HS-27A (cell line): ENCODE data around the gene PCNP.
"Not testable (repeated sequence)": the region's sequence is repeated elsewhere in the genome, so short reads cannot be mapped to it uniquely, and the experiment has no call there.

Experiments
- DNase-seq: peaks from one replicate; pipeline ENCODE4 v3.0.0-alpha.2; 2012; ENCODE audit warnings: low read depth, missing footprints

Gene PCNP

DNA sequence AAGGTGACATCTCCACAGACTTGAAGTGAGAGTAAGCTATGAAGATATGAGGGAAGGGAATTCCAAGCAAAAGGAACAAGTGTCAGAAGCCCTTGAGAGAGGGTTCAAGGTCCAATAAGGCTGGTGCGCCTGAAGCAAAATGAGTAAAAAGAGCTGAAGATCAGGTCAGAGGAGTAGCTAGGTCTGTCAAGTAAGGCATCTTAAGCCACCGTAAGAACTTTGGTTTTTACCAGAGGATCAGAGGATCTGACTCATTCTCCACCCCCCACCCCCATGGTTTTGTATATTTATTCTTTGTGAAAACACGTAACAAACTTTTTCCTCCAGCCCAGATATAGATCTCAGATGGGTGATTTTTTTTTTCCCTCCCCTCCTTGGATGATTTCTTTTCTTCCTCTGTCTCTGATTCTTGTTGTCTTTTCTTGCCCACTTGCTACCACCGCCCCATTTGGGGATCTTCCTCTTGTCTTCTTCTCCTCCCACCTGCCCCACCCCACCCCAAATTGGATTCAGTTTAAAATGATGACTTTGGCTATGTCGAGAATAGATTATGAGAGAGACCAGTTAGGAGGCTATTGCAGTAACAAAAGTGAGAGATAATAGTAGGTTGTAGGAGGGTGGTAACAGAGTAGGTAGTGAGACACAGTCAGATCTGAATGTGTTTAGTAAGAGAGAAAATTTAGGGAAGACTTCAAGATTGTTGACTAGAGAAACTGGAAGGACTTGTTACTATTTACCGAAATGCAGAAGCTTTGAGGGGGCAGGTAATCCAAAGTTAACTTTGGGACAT lies 6.3 kb upstream of the PCNP start:
- DNase-seq = no peak

DNA sequence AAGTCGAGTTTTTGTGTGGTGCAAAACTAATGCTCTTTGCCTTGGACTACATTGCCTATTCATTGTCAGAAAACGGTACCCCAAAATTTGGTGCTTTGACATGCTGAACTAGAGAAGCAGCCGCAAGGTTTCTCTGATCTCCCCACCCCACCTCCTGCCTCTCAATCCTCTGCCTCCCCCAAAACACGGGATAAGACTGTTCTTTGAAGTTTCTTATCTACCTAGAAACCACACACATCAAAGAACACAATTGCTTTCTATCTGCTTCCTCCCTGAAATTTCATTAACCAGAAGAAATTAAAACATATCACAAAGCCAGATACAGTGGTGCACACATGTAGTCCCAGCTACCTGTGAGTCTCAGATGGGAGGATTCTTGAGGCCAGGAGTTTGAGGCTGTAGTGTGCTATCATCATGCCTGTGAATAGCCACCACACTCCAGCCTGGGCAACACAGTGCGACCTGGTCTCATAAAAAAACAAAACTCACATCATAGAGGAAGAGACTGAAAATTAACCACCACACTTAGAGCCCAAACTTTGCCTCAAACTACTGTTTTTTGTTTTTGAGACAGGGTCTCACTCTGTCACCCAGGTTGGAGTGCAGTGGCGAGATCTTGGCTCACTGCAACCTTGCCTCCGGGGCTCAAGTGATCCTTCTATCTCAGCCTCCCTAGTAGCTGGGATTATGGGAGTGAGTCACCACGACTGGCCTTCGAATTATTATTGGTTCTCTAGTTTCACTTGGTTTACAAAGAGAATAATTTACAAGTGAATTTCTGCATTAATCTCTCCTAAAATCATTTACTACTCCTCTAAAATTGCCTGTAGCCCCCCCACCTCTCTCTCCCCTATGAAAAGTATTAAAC lies 2.7 kb upstream of the PCNP start:
- DNase-seq = no peak

DNA sequence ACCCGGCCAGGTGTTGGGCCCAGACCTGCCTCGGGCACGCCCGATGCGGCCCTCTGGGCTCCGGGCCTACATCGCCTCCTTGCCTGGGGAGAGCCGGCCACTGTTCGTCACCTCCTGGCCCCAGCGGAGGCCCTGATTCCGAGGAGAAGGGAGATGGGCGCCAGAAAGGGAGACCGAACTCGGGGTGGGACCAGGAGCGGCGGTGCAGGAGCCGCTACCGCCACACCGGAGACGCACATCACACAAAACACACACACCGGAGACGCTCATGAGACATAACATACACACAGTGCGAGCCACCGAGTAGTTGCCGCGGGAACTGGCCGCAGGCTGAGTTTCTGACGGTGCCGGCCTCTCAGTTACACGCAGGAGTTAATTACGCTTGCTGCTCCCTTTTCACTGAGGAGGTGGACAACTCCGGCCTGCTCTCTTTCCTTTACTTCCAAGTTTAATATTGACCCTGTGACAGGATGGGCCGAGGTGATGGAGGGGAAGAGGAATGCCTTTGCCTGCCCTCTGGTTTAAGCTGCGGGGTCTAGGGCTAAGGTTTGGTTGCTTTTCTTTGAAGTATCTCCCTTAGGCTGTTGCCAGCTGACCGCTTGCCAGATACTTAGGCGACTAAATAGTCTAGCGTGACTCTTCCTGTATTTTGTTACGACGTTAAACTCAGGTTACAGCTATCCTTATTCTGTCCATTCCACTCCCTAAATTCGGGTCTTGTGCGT lies 570 bp downstream of the PCNP start:
- DNase-seq = peak; percentile 51

DNA sequence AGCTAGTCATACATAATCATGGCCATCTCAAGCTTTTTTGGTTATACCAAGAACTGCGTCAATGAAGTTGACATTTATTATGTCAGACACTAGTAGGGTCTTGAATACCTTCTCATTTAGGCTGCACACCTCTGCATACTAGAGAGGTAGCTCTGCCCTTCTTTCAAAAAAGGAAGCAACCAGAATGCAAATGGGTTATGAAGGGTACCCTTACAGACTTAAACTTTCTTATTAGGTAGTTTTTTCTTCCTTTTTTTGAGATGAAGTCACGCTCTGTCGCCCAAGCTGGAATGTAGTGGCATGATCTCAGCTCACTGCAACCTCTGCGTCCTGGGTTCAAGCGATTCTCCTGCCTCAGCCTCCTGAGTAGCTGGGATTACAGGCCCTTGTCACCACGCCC lies 3.3 kb downstream of the PCNP start:
- no peak for DNase-seq

DNA sequence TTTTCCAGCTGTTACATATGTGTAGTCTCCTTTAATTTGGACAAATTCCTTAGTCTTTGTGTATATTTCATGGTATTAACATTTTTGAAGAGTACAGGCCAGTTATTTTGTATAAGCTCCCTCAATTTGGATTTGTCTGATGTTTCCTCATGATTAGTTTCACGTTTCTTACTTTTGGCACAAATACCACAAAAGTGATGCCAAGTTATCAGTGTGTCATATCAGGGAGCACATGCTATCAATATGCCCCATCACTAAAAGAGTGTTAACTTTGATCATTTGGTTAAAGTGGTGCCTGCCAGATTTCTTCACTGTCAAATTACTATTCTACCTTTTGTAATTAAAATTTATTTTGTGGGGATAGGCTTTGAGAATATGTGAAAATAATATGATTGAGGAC lies 14.6 kb downstream of the PCNP start:
- no peak for DNase-seq

DNA sequence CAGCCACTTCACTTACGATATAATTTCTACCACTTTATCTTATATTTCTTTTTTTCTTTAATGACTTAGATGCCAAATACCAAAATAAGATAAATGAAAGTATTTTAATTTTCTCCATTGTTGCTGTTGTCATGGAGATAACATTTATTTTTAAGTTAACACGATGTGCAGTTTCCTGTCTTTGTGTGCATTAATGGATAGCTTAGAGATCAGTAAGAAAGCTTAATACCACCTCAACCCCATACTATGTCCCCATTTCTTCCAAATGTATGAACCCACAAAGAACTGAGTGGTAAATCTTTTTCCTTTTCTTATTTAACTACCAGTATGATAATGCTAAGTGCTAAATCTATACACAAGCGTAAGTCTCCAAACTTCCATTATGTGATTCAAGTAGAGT lies 17.1 kb downstream of the PCNP start:
- DNase-seq = no peak

DNA sequence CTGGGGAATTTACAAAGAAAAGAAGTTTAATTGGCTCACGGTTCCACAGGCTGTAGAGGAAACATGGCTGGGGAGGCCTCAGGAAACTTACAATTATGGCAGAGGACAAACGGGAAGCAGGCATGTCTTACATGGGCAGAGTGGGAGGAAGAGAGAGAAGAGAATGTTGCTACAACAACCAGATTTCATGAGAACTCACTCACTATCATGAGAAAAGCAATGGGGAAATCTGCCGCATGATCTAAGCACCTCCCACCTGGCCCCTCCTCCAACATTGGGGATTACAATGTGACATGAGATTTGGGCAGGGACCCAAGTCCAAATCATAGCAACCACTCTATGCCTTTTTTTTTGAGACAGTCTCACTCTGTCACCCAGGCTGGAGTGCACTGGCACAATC lies 28.8 kb downstream of the PCNP start:
- no peak for DNase-seq

DNA sequence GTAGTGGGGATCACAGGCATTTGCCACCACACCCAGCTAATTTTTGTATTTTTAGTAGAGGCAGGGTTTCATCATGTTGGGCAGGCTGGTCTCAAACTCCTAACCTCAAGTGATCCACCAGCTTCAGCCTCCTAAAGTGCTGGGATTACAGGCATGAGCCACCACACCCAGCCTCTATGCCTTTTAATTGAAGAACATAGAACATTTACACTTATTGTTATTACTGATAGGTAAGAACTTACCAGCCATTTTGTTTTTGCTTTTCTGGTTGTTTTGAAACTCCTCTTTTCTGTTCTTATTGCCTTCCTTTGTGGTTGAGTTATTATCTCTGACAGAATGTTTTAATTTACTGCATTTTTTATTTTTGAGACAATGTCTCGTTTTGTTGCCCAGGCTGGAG lies 29.2 kb downstream of the PCNP start:
- no peak for DNase-seq

DNA sequence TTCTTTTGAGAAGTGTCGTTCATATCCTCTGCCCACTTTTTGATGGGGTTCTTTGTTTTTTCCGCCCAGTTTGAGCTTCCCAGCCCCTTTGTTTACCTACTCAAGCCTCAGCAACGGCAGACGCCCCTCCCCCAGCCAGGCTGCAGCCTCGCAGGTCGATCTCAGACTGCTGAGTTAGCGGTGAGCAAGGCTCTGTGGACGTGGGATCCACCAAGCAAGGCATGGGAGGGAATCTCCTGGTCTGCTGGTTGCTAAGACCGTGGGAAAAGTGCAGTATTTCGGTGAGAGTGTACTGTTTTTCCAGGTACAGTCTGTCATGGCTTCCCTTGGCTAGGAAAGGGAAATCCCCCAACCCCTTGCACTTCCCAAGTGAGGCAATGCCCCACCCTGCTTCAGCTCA lies 31.4 kb downstream of the PCNP start:
- DNase-seq = not testable (repeated sequence)

DNA sequence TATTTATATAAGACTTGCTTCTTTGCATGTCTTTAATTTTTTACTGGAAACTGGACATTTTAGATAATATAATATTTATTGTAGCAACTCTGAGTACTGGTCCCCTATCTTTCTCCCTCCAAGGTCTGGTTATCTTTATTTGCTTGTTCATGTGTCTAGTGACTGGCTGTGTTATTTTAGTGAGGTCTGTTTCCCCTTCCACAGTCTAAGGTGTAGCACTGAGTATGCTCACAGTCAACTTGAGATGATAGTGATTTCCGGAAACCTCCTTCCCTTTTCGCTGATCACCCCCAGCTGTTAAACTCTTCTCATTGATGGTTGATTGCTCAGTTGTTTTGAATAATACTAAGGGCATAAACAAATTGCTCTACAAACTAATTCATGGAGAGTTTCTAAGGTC lies 37.0 kb downstream of the PCNP start:
- DNase-seq = no peak

DNA sequence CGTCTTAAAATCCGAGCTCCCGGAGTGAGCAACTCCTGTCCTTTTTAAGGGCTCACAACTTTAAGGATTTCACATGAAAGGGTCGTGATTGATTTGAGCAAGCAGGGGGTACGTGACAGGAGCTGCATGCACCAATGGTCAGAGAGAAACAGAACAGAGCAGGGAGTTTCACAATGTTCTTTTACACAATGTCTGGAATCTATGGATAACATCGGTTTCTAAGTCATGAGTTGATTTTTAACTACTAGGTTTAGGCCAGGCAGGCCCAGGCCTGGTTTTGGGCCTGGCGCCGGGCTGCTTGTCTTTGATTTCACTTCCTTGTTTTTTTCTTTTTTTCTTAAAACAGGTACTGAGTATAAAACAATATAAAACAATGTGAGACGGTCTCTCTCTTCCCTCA lies 39.0 kb downstream of the PCNP start:
- DNase-seq = not testable (repeated sequence)

DNA sequence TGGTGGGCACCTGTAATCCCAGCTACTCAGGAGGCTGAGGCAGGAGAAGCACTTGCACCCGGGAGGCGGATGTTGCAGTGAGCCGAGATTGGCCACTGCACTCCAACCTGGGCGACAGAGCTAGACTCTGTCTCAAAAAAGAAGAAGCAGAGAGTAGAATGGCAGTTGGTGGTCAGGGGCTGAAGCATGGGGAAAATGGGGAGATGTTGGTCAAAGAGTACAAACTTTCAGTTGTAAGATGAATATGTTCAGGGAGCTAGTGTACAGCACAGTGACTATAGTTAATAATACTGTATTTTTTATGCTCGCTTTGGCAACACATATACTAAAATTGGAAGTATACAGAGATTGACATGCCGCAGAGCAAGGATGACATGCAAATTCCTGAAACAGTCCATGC lies 41.5 kb downstream of the PCNP start:
- DNase-seq = no peak

DNA sequence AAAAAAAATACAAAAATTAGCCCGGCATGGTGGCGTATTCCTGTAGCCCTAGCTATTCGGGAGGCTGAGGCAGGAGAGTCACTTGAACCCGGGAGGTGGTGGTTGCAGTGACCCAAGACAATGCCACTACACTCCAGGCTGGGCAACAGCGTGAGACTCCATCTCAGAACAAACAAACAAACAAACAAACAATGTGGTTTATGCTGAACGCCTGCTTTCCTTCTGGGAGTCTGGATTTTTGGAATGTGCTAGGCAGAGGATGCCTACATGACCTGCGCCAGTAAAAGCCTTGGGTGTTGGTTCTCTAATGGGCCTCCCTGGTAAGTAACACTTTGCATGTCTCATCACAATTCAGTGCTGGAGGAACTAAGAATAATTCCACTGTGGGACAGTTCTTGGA lies 43.5 kb downstream of the PCNP start:
- DNase-seq = no peak

DNA sequence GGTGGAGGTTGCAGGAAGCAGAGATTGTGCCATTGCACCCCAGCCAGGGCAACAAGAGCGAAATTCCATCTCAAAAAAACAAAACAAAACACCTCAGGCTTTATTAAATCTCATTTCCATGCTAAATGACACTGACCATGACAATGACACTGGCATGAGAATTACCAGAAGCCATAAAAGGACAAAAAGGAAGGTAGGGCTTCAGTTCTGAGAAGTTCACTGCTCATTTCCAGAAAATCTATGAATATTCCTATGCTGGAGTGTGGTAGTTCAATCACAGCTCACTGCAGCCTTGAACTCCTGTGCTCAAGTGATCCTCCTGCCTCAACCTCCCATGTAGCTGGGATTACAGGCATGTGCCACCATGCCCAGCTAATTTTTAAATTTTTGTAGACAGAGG lies 44.7 kb downstream of the PCNP start:
- DNase-seq = no peak

DNA sequence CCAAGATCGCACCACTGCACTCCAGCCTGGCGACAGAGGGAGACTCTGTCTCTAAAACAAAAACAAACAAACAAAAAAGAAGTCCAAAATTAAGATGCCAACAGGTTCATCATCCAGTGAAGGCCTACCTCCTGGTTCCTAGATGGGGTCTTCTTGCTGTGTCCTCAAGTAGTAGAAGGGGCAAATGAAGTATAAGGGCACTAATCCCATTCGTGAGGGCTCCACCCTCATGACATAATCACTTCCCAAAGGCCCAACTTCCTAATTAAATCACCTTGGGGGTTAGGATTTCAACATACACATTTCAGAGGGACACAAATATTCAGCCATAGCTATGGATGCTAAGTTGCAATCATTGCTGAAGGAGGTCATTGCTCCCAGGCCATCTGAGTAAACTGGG lies 45.8 kb downstream of the PCNP start:
- DNase-seq = no peak

DNA sequence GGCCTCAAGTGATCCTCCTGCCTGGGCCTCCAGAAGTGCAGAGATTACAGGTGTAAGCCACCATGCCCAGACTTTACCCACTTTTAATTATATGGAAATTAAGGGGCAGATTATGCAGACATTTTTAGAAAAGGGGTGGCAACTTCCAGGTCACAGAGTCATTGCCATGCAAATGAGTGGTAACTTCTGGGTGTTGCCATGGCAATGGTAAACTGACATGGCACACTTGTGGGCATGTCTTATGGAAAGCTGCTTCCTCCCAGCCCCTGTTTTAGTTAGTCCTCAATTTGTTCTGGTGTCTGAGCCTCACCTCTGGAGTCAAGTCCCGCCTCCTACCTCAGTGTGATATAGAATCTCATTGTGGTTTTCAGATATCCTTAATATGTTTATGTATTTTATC lies 49.7 kb downstream of the PCNP start:
- DNase-seq = no peak

DNA sequence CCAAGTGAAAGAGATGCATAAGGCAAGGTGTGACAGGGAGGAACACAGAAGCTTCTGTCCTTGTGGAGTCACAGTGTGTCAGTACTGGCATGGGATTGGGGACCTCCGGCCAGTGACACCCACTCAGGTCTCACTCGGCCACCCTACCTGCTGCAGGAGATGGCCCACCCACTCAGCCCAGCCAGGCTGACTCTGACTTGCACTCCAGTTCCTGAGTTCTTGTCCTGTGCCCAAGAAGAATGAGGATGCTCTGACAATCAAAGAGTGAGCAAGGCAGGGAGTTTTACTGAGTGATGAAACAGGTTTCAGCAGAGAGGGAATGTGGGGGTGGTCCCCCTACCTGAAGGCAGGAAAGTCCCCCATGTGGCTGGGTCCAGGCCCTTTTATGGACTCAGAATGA lies 50.9 kb downstream of the PCNP start:
- DNase-seq = no peak

DNA sequence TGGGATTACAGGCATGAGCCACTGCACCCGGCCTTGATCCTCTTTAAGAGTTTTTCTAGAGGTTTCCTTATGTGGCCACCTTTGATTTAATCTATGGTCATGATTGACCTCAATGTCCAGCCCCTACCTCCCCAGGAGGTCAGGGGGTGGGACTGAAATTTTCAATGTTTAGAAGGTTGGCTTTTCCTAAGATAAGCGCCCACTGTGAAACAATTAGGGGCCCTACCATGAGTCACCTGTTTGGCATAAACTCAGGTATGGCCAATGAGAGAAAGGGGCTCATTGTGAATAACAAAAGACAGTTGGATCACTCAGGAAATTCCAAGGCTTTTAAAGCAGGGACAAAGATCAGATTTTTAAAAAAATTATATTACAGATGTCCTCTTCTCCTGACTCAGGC lies 51.9 kb downstream of the PCNP start:
- DNase-seq = no peak

DNA sequence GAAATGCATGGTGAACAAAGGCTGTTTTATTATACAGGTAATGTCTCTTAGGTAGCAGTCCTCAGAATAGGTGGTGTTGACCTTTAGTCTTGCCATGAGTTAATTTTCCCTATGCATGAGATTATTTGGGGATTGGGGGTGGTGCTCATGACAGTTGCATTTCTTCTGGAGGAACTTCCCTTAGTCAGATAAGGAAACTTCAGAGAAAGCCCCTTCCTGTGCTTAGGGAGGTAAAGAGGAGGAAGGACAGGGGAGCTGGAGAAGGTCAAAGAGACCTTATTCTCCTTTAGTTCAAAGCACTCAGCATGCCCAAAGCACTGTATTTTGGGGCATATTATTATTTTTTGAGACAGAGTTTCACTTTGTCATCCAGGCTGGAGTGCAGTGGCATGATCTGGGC lies 55.2 kb downstream of the PCNP start:
- DNase-seq = no peak

DNA sequence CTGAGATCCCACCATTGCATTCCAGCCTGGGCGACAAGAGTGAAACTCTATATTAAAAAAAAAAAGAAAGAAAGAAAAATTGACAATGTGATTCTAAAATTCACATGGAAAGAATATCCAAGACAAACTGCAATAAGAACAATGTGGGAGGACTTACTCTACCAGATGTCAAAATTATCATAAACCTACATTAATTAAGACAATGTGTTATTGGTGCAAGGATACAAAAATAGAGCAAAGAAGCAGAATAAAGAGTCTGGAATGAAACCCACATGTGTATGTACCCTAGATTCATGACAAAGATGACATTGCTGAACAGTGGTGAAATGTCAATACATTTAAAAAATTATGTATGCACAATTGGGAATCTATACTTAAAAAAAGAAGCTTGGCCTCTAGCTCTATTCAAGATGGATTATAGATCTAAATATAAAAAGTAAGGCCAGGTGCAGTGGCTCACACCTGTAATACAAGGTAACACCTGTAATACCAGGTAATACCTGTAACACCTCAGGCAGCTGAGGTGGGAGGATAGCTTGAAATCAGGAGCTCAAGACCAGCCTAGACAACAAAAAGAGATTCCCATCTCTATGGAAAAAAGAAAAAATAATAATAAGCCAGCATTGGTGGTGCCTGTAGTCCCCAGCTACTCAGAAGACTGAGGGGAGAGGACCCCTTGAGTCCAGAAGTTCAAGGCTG lies 57.3 kb downstream of the PCNP start:
- no peak for DNase-seq

DNA sequence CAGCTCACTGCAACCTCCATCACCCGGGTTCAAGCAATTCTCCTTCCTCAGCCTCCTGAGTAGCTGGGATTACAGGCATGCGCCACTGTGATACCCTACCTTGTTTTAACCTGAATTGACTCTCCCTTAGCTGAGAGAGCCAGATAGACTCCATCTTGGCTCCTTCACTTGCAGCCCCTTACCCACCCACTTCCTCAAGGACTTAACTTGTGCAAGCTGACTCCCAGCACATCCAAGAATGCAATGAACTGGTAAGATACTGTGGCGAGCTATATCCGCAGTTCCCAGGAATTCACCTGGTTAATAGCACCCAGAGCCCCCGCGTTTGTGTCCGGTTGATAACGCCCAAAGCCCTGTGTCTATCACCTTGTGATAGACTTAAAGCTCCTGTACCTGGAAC lies 58.0 kb downstream of the PCNP start:
- not testable (repeated sequence) for DNase-seq

DNA sequence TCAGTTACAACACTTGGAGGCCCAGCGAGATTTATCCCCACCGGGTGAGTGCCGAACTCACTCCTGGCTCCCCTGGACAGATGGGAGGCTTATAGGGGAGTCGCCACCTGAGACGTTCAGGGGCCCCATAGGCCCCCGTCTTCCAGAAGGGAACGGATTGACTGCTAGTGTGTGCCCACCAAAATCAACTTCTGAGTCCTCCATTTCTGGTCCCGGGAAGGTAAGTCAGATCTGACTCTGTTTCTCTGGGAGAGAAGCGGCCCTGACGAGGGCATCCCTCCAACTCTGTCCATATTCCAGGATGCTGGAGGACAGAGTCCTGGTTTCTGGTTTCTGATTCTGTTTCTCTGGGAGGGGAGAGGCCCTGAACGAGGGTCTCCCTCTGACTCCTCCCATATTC lies 58.6 kb downstream of the PCNP start:
- DNase-seq = no peak
